Measurements from ENCODE around the gene TAOK2. TPM values are rescaled to one million over a fixed set of nuclear protein-coding genes. Genes with fewer than 3 reads are reported as not detected.
A peak's percentile ranks its signal among the peaks of the same experiment; 100 is the strongest.

TAOK2 gene
- total and polyA plus RNA-seq, 5 donors = 37.2 to 40.1 (median 39.1) TPM

- ATAC-seq (no peak), DNase-seq (peak in 1 of 3 donors; percentile 30)
- H3K27ac ChIP-seq (ENCODE audit: low read length) = no peak overlapping the region
- no peaks in the 10 kb centered on the region for H3K9me3 ChIP-seq (ENCODE audit: control insufficient read depth, low read length)
- no peak overlapping the region for H3K4me3 ChIP-seq (ENCODE audit: low read length)
- intact Hi-C loops (cut with DNase I) = no loop called here
- 82% methylated on average over 23 of the region's 23 CpGs for WGBS
- H3K27me3 ChIP-seq (ENCODE audit: control insufficient read depth, insufficient read depth) = no peaks in the 10 kb centered on the region
- H3K4me1 ChIP-seq (ENCODE audit: control insufficient read depth, insufficient read depth, low read length) = no peaks in the 10 kb centered on the region
Measured at GRCh38 chr16:29989111-29989858, 15.6 kb downstream of the TAOK2 start.

GRCh38 chr16:29990034-29990433, 16.4 kb downstream of the TAOK2 start:
- ATAC-seq (no peak), DNase-seq (peak in 1 of 3 donors; percentile 1)
- Histone ChIP-seq H3K4me3 (ENCODE audit: low read length) (no peak overlapping the region), H3K9me3 (ENCODE audit: control insufficient read depth, low read length) (no peaks in the 10 kb centered on the region), H3K27me3 (ENCODE audit: control insufficient read depth, insufficient read depth) (no peaks in the 10 kb centered on the region), H3K4me1 (ENCODE audit: control insufficient read depth, insufficient read depth, low read length) (peaks cover 4% of the 10 kb centered on the region), H3K27ac (ENCODE audit: low read length) (no peak overlapping the region)
- 89% methylated on average over 2 of the region's 2 CpGs for WGBS
- intact Hi-C loops (cut with DNase I) = loop anchor here in 1 of 4 donors (10.0 kb wide), 2 partner anchors 125 to 175 kb away; partner anchors contain the start of genes CDIPT, PAGR1 and PRRT2

- no peak overlapping the region for H3K27ac ChIP-seq (ENCODE audit: low read length)
- no peaks in the 10 kb centered on the region for H3K9me3 ChIP-seq (ENCODE audit: control insufficient read depth, low read length)
- intact Hi-C loops (cut with DNase I) = loop anchor here in 1 of 4 donors (10.0 kb wide), 2 partner anchors 126 to 176 kb away; partner anchors contain the start of genes CDIPT, PAGR1 and PRRT2
- WGBS = 91% methylated on average over 35 of the region's 35 CpGs
- no peaks in the 10 kb centered on the region for H3K27me3 ChIP-seq (ENCODE audit: control insufficient read depth, insufficient read depth)
- DNase-seq = peak in 2 of 3 donors; percentile 46 to 56
- peaks cover 4% of the 10 kb centered on the region for H3K4me1 ChIP-seq (ENCODE audit: control insufficient read depth, insufficient read depth, low read length)
- no peak overlapping the region for H3K4me3 ChIP-seq (ENCODE audit: low read length)
- no peak for ATAC-seq
Measured at GRCh38 chr16:29990883-29991570, 17.4 kb downstream of the TAOK2 start.

GRCh38 chr16:29991571-29991904, 17.9 kb downstream of the TAOK2 start:
- peak in 2 of 3 donors; percentile 47 to 56 for DNase-seq
- no peak overlapping the region for H3K4me3 ChIP-seq (ENCODE audit: low read length)
- H3K27ac ChIP-seq (ENCODE audit: low read length) = no peak overlapping the region
- intact Hi-C loops (cut with DNase I) = loop anchor here in 1 of 4 donors (10.0 kb wide), 2 partner anchors 127 to 177 kb away; partner anchors contain the start of genes CDIPT, PAGR1 and PRRT2
- 71% methylated on average over 5 of the region's 5 CpGs for WGBS
- no peaks in the 10 kb centered on the region for H3K27me3 ChIP-seq (ENCODE audit: control insufficient read depth, insufficient read depth)
- no peaks in the 10 kb centered on the region for H3K9me3 ChIP-seq (ENCODE audit: control insufficient read depth, low read length)
- no peak for ATAC-seq
- H3K4me1 ChIP-seq (ENCODE audit: control insufficient read depth, insufficient read depth, low read length) = peaks cover 4% of the 10 kb centered on the region

- intact Hi-C loops (cut with DNase I) = loop anchor here in 1 of 4 donors (10.0 kb wide), 2 partner anchors 128 to 178 kb away; partner anchors contain the start of genes CDIPT, PAGR1 and PRRT2
- ATAC-seq (no peak), DNase-seq (peak in 2 of 3 donors; percentile 30 to 37)
- no peak overlapping the region for H3K4me3 ChIP-seq (ENCODE audit: low read length)
- H3K27ac ChIP-seq (ENCODE audit: low read length) = no peak overlapping the region
- H3K4me1 ChIP-seq (ENCODE audit: control insufficient read depth, insufficient read depth, low read length) = peaks cover 7% of the 10 kb centered on the region
- WGBS = 53% methylated on average over 7 of the region's 7 CpGs
- H3K27me3 ChIP-seq (ENCODE audit: control insufficient read depth, insufficient read depth) = no peaks in the 10 kb centered on the region
- no peaks in the 10 kb centered on the region for H3K9me3 ChIP-seq (ENCODE audit: control insufficient read depth, low read length)
Measured at GRCh38 chr16:29992344-29992967, 18.8 kb downstream of the TAOK2 start.

GRCh38 chr16:29993191-29993902, 19.7 kb downstream of the TAOK2 start:
- Histone ChIP-seq H3K27me3 (ENCODE audit: control insufficient read depth, insufficient read depth) (no peaks in the 10 kb centered on the region), H3K4me1 (ENCODE audit: control insufficient read depth, insufficient read depth, low read length) (peaks cover 7% of the 10 kb centered on the region), H3K9me3 (ENCODE audit: control insufficient read depth, low read length) (no peaks in the 10 kb centered on the region), H3K27ac (ENCODE audit: low read length) (no peak overlapping the region), H3K4me3 (ENCODE audit: low read length) (no peak overlapping the region)
- whole genome bisulfite sequencing = 82% methylated on average over 25 of the region's 25 CpGs
- ATAC-seq = no peak
- intact Hi-C loops (cut with DNase I) = loop anchor here in 1 of 4 donors (10.0 kb wide), 2 partner anchors 129 to 179 kb away; partner anchors contain the start of genes CDIPT, PAGR1 and PRRT2
- peak in 2 of 3 donors; percentile 35 to 41 for DNase-seq

- Histone ChIP-seq H3K4me1 (ENCODE audit: control insufficient read depth, insufficient read depth, low read length) (peaks cover 7% of the 10 kb centered on the region), H3K9me3 (ENCODE audit: control insufficient read depth, low read length) (no peaks in the 10 kb centered on the region), H3K4me3 (ENCODE audit: low read length) (no peak overlapping the region), H3K27ac (ENCODE audit: low read length) (no peak overlapping the region), H3K27me3 (ENCODE audit: control insufficient read depth, insufficient read depth) (no peaks in the 10 kb centered on the region)
- ATAC-seq = no peak
- intact Hi-C loops (cut with DNase I) = loop anchor here in 1 of 4 donors (10.0 kb wide), 2 partner anchors 129 to 179 kb away; partner anchors contain the start of genes CDIPT, PAGR1 and PRRT2
- 77% methylated on average over 9 of the region's 9 CpGs for WGBS
- DNase-seq = peak in 1 of 3 donors; percentile 28
Measured at GRCh38 chr16:29993903-29994599, 20.4 kb downstream of the TAOK2 start.

GRCh38 chr16:29994600-29995323, 21.1 kb downstream of the TAOK2 start:
- Histone ChIP-seq H3K4me3 (ENCODE audit: low read length) (peak overlapping the region; percentile 73), H3K9me3 (ENCODE audit: control insufficient read depth, low read length) (no peaks in the 10 kb centered on the region), H3K27ac (ENCODE audit: low read length) (peak overlapping the region; percentile 92), H3K4me1 (ENCODE audit: control insufficient read depth, insufficient read depth, low read length) (peaks cover 7% of the 10 kb centered on the region), H3K27me3 (ENCODE audit: control insufficient read depth, insufficient read depth) (no peaks in the 10 kb centered on the region)
- DNase-seq (peak in 2 of 3 donors; percentile 85), ATAC-seq (peak; percentile 48 to 50)
- intact Hi-C loops (cut with DNase I) = loop anchor here in 1 of 4 donors (10.0 kb wide), 2 partner anchors 130 to 180 kb away; partner anchors contain the start of genes CDIPT, PAGR1 and PRRT2
- 8% methylated on average over 24 of the region's 24 CpGs for WGBS

GRCh38 chr16:29995324-29995910, 21.7 kb downstream of the TAOK2 start, which contains the start of gene HIRIP3:
HIRIP3 (minus strand) TSS chr16:29995617; CDS start chr16:29995605, 12 bp downstream.
- H3K27ac ChIP-seq (ENCODE audit: low read length) = peak within 1 kb of the TSS; percentile 92
- peak within 1 kb of the TSS; percentile 73 for H3K4me3 ChIP-seq (ENCODE audit: low read length)
- H3K4me1 ChIP-seq (ENCODE audit: control insufficient read depth, insufficient read depth, low read length) = peaks cover 7% of the 10 kb centered on the region
- DNase-seq (peak; percentile 91 to 96 (median 96)), ATAC-seq (peak; percentile 78 to 80)
- H3K27me3 ChIP-seq (ENCODE audit: control insufficient read depth, insufficient read depth) = no peaks in the 10 kb centered on the region
- intact Hi-C loops (cut with DNase I) = loop anchor here in 1 of 4 donors (10.0 kb wide), 2 partner anchors 131 to 181 kb away; partner anchors contain the start of genes CDIPT, PAGR1 and PRRT2
- WGBS = under 1% methylated on average over 53 of the region's 53 CpGs
- H3K9me3 ChIP-seq (ENCODE audit: control insufficient read depth, low read length) = no peaks in the 10 kb centered on the region
